ENCODE data around the gene ANKRD13B.
"Not testable (repeated sequence)": the region's sequence is repeated elsewhere in the genome, so short reads cannot be mapped to it uniquely, and the experiment has no call there.

The ANKRD13B gene
- total RNA-seq, result 1.7 to 23.8 (median 2.1) reads per million in 3 experiments

GRCh38 chr17:29592850-29593551, at the start of gene ANKRD13B:
ANKRD13B (plus strand) TSS chr17:29593132; CDS start chr17:29593622, 490 bp downstream.
- DNase-seq, result no peak

GRCh38 chr17:29544066-29544465, 48.9 kb upstream of the ANKRD13B start:
- no peak for DNase-seq

GRCh38 chr17:29546085-29546484, 46.8 kb upstream of the ANKRD13B start:
- no peak for DNase-seq

- no peak for DNase-seq
Measured at GRCh38 chr17:29546830-29547229, 46.1 kb upstream of the ANKRD13B start.

- DNase-seq, result no peak
Measured at GRCh38 chr17:29549177-29549923, 43.6 kb upstream of the ANKRD13B start.

GRCh38 chr17:29555840-29556239, 37.1 kb upstream of the ANKRD13B start:
- no peak for DNase-seq

- no peak for DNase-seq
Measured at GRCh38 chr17:29557085-29557738, 35.7 kb upstream of the ANKRD13B start.

GRCh38 chr17:29557739-29558116, 35.2 kb upstream of the ANKRD13B start:
- DNase-seq, result no peak

- DNase-seq, result not testable (repeated sequence)
Measured at GRCh38 chr17:29558139-29558538, 34.8 kb upstream of the ANKRD13B start.

- DNase-seq, result no peak
Measured at GRCh38 chr17:29559640-29560039, 33.3 kb upstream of the ANKRD13B start.

- no peak for DNase-seq
Measured at GRCh38 chr17:29560316-29560715, 32.6 kb upstream of the ANKRD13B start.

- DNase-seq, result no peak
Measured at GRCh38 chr17:29561554-29562517, 31.1 kb upstream of the ANKRD13B start.

- DNase-seq, result no peak
Measured at GRCh38 chr17:29562615-29563014, 30.3 kb upstream of the ANKRD13B start.

GRCh38 chr17:29563816-29564215, 29.1 kb upstream of the ANKRD13B start:
- no peak for DNase-seq

- peak; percentile 56 for DNase-seq
Measured at GRCh38 chr17:29565643-29566472, 27.1 kb upstream of the ANKRD13B start.

- DNase-seq, result peak; percentile 59
Measured at GRCh38 chr17:29566473-29567303, 26.2 kb upstream of the ANKRD13B start, which contains the start of gene ABHD15. ABHD15 (minus strand) TSS chr17:29567037; CDS start chr17:29566966, 71 bp downstream.

GRCh38 chr17:29567304-29567553, 25.7 kb upstream of the ANKRD13B start:
- no peak for DNase-seq

GRCh38 chr17:29567554-29568330, 25.2 kb upstream of the ANKRD13B start:
- peak; percentile 72 for DNase-seq

- peak; percentile 80 for DNase-seq
Measured at GRCh38 chr17:29568331-29569244, 24.3 kb upstream of the ANKRD13B start, which contains the start of gene TP53I13. TP53I13 (plus strand) TSS chr17:29568701; CDS start chr17:29568759, 58 bp downstream.

Measured in central memory CD4-positive, alpha-beta T cell (primary cell).